HepG2 (cell line): Measurements from ENCODE around the gene HSP90AB1. TPM values are rescaled to one million over a fixed set of nuclear protein-coding genes. Genes with fewer than 3 reads are reported as not detected.

Source experiments
- ERF ChIP-seq: IDR thresholded peaks from 2 replicates; pipeline ENCODE4 v1.6.1; 2018; ENCODE audit warnings: missing biosample characterization, missing genetic modification reagents
- HES4 ChIP-seq: sonication (generic); formaldehyde crosslinking; IDR thresholded peaks from 2 replicates; pipeline ENCODE4 v1.9.0; 2021; ENCODE audit warnings: mild to moderate bottlenecking, missing genetic modification reagents, borderline replicate concordance
- HOXA7 ChIP-seq: sonication (generic); formaldehyde crosslinking; IDR thresholded peaks from 2 replicates; pipeline ENCODE4 v1.8.1; 2022; ENCODE audit warnings: mild to moderate bottlenecking, missing genetic modification reagents, moderate library complexity
- STAT5B ChIP-seq: sonication (generic); formaldehyde crosslinking; IDR thresholded peaks from 2 replicates; pipeline ENCODE4 v1.4.0; 2020; ENCODE audit warnings: missing genetic modification reagents
- ZBTB8A ChIP-seq: sonication (generic); formaldehyde crosslinking; IDR thresholded peaks from 2 replicates; pipeline ENCODE4 v1.4.0; 2020; ENCODE audit warnings: mild to moderate bottlenecking, low read depth, missing genetic modification reagents, borderline replicate concordance
- ZNF318 ChIP-seq: sonication (generic); formaldehyde crosslinking; IDR thresholded peaks from 2 replicates; pipeline ENCODE4 v1.4.0; 2020; ENCODE audit warnings: mild to moderate bottlenecking, missing genetic modification reagents
- ZNF607 ChIP-seq: sonication (generic); formaldehyde crosslinking; IDR thresholded peaks from 2 replicates; pipeline ENCODE4 v1.5.1; 2020; ENCODE audit warnings: missing genetic modification reagents, mild to moderate bottlenecking, borderline replicate concordance
- ZNF615 ChIP-seq: sonication (generic); formaldehyde crosslinking; IDR thresholded peaks from 2 replicates; pipeline ENCODE4 v1.5.0; 2020; ENCODE audit warnings: mild to moderate bottlenecking, missing genetic modification reagents, borderline replicate concordance
- ZNF746 ChIP-seq: sonication (generic); formaldehyde crosslinking; IDR thresholded peaks from 2 replicates; pipeline ENCODE4 v1.8.0; 2022; ENCODE audit warnings: mild to moderate bottlenecking, missing genetic modification reagents
- ZSCAN22 ChIP-seq: sonication (generic); formaldehyde crosslinking; IDR thresholded peaks from 2 replicates; pipeline ENCODE4 v1.4.0; 2020; ENCODE audit warnings: mild to moderate bottlenecking, missing genetic modification reagents
- ZSCAN9 ChIP-seq: IDR thresholded peaks from 2 replicates; pipeline ENCODE4 v1.6.1; 2016; ENCODE audit warnings: borderline replicate concordance
- ZXDC ChIP-seq: sonication (generic); formaldehyde crosslinking; IDR thresholded peaks from 2 replicates; pipeline ENCODE4 v1.5.0; 2020; ENCODE audit warnings: mild to moderate bottlenecking, missing genetic modification reagents
- polyA plus RNA-seq, 8 experiments: library from polyadenylated mRNA; depleted of rRNA in 3 of 8; stranded (reverse) in 7 of 8; unstranded in 1 of 8; fragments of >200 nt; fragmentation: Illumina TruSeq in 4 of 8; extraction: Trizol in 4 of 8; gene quantifications; 2 replicates each; pipeline versions ENCODE4 v1.2.1 to v1.2.3, GENCODE V29; 2011 to 2016; ENCODE audit warnings: low read depth in 4 of 8, missing spikeins in 1 of 8, mixed read lengths in 1 of 8; ENCODE audit not compliant: insufficient read depth in 1 of 8
- total RNA-seq, 5 experiments: library from RNA; depleted of rRNA; stranded (reverse); fragments of >200 nt; fragmentation: Illumina TruSeq; extraction: Trizol; gene quantifications; 2 replicates each; pipeline ENCODE4 v1.2.3, GENCODE V29; 2016; ENCODE audit warnings: low read depth in 1 of 5
- TF ChIP-seq, protein P1 (sequence below): sonication (generic); formaldehyde crosslinking; IDR thresholded peaks from 2 replicates; pipeline ENCODE4 v1.4.0; 2020; ENCODE audit warnings: mild to moderate bottlenecking, missing genetic modification reagents
- TF ChIP-seq, protein P2 (sequence below): sonication (generic); formaldehyde crosslinking; IDR thresholded peaks from 2 replicates; pipeline ENCODE4 v1.5.1; 2020; ENCODE audit warnings: missing genetic modification reagents, mild to moderate bottlenecking, borderline replicate concordance

Gene HSP90AB1
- total and polyA plus RNA-seq, 2 of the 13 experiments (the other 11 are each of a cell fraction or from before 2014, with no cell fraction given): 1,325 to 1,472 TPM

DNA sequence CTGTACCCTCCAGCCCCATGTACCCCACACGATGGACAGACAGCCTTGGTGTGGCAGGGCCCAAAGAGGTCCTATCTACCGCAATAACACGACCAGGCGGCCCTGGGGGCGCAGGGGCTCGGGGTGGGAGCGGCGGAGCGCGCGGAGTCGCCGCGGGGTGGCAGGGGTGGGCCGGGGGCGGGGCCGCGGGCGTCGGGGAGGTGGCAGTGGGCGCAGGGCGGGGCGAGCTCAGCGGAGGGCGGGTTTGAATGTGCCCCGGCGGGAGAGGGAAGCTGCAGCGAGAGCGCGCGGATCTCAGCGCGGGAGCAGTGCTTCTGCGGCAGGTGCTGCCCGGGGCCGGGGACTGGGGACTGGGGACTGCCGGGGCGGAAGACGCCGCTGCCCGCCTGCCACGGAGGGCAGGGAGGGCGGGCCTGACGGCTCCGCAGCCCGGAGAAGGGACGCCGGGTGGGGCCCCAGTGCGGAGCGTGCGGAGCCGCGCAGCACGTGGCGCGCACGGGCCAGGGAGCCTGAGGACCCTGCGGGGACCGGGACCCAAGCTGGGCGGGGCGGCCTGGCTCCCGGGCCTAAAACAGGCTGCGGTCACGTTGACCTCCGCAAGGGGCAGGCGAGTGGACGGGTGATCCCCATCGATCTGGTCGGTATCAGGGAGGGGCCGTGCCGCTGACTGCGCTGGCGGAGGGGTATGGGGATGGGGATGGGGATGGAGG lies 23.4 kb upstream of the HSP90AB1 start, which contains the start of gene SLC29A1 (continued):
- TF ChIP-seq ZNF746 (peak; percentile 59; the same call in 1 of the 2 replicates), ZBTB8A (CRISPR knock-in tag) (no peak), ZNF607 (peak; percentile 93), ZXDC (CRISPR knock-in tag) (peak; percentile 84), ZSCAN22 (CRISPR knock-in tag) (no peak), HES4 (CRISPR knock-in tag) (peak; percentile 75; the same call in 1 of the 2 replicates), STAT5B (CRISPR knock-in tag) (no peak), ZNF615 (CRISPR knock-in tag) (no peak), ZSCAN9 (CRISPR knock-in tag) (no peak), HOXA7 (CRISPR knock-in tag) (no peak), ERF (CRISPR knock-in tag) (no peak; the same call in 1 of the 2 replicates), ZNF318 (CRISPR knock-in tag) (no peak)
- TF ChIP-seq, protein P1, sequence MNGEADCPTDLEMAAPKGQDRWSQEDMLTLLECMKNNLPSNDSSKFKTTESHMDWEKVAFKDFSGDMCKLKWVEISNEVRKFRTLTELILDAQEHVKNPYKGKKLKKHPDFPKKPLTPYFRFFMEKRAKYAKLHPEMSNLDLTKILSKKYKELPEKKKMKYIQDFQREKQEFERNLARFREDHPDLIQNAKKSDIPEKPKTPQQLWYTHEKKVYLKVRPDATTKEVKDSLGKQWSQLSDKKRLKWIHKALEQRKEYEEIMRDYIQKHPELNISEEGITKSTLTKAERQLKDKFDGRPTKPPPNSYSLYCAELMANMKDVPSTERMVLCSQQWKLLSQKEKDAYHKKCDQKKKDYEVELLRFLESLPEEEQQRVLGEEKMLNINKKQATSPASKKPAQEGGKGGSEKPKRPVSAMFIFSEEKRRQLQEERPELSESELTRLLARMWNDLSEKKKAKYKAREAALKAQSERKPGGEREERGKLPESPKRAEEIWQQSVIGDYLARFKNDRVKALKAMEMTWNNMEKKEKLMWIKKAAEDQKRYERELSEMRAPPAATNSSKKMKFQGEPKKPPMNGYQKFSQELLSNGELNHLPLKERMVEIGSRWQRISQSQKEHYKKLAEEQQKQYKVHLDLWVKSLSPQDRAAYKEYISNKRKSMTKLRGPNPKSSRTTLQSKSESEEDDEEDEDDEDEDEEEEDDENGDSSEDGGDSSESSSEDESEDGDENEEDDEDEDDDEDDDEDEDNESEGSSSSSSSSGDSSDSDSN (CRISPR knock-in tag): peak; percentile 89
- TF ChIP-seq, protein P2, sequence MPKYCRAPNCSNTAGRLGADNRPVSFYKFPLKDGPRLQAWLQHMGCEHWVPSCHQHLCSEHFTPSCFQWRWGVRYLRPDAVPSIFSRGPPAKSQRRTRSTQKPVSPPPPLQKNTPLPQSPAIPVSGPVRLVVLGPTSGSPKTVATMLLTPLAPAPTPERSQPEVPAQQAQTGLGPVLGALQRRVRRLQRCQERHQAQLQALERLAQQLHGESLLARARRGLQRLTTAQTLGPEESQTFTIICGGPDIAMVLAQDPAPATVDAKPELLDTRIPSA (CRISPR knock-in tag): peak; percentile 70; the same call in 1 of the 2 replicates
